IPS DF 4.7 (cell line): ENCODE results near the gene CYRIA.

Source experiments
- DNase-seq: peaks from one replicate; pipeline ENCODE4 v3.0.0-alpha.2; 2013; ENCODE audit warnings: low spot score; ENCODE audit errors: extremely low read depth

Gene CYRIA

DNA sequence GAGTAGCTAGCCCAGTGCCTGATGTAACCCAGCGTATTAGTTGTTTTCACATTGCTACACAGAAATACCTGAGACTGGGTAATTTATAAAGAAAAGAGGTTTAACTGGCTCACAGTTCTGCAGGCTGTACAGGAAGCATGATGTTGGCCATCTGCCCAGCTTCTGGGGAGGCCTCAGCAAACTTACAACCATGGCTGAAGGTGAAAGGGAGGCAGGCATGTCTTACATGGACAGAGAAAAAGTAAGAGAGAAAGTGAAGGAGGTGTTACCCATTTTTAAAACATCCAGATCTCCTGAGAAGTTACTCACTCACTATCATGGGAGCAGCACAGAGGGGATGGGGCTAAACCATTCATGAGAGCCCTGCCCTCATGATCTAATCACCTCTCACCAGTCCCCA is 6.1 kb upstream of the CYRIA start:
- no peak for DNase-seq

DNA sequence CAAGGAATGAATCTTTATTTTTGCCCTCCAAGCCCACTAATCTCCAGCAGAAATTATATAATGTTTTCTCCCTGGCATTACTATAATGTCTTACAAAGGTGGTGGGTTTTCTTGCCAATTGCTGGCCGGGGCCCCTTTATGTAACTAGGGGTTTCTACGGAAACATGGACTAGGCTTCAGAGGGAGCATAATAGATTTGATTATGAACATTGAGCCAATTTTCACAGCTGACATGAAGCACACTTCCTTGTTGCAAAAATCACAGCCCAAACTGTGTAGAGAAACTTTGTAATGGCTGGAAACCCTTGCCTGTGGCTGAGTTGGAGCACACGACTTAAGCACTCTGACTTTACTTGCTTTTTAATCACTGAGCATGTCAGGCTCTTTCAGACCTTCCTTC is 3.8 kb upstream of the CYRIA start:
- DNase-seq, result no peak

DNA sequence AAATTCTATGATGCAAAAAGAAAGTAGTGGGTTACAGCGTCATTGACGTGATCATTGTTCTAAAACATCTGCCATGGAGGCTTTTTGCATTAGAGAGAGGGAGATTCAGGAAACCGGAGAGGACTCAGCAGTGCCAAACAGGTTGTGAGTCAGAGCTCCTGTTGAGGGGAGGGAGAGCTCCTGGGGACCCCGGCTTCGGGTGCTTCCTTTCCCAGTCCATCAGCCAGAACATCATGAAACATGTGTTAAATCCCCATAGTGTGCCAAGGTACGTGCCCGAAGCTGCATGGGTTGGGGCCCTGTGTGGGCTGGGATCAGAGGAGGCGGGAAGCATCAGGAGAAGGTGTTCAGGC is 791 bp upstream of the CYRIA start:
- no peak for DNase-seq

DNA sequence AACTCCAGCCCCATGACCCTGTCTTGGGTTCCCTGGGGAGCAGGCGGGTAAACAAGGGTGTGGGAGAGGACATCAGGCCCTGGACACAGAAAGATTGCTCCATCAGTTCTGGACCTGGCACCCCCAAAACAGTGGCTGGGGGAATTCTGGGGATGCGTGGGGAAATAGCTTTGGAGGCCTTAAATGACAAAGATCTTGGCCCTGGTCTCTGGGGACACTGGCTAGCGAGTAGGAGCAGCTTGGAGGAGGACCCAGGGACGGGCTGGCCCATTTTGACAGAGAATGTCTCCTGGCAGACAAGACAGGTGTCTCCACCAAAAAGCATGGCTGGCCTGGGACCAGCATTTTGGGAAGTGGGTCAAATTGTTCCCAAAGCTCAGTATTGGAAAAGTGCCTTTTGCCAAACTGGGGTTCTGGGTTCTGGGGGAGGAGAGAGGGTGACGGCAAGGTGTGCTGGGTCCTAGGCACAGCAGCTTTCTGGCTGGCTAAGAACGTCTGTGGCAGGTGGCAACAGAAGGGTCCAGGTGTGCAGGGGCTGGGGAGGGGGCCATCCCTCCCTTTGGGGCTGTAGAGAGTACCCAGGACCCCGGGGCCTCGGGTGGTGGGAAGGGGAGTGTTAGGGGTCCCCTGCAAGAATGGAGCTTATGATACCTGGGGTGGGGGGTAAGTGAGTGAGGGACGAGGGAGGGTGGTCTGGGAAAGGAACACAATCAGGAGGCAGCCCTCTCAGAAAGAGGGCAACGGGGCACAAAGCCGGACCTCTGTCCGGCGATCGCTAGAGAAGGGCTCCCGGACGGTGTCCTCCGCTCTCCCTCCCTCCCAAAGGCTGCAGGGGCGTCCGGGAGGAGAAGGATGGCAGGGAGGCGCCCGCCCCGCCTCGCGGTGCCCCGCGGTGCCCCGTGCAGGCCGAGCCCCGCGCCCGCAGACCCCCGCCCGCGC is 556 bp downstream of the CYRIA start:
- no peak for DNase-seq

DNA sequence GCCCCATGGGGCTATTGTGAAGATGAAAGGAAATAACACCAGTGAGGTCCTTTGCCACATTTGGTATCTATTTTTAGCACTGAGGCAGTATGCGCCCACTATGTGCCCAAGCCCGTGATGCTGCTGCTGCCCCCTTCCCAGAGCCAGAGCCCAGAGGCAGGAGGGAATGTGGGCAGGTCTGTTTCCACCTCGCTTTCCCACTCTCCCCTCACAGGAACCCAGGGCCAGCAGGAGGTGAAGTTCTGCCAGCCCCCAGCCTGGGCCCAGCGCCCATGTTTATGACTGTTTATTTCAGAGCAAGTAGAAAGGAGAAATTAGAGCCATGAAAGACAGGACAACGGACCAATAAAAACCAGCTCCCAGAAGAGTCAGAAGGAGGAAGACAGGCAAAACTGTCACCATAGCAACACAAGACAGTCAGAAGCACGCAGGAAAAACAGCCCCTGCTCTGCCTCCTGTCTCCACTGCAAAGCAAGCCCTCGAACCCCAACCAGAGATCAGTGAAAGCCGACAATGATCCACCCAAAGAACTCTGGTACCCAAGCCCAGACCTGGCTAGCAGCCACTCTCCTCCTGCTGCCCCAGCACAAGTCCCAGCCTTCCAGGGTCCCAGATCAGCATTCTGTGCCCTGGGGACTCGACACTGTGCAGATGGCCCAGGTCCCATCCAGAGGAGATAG is 1.4 kb downstream of the CYRIA start:
- no peak for DNase-seq

DNA sequence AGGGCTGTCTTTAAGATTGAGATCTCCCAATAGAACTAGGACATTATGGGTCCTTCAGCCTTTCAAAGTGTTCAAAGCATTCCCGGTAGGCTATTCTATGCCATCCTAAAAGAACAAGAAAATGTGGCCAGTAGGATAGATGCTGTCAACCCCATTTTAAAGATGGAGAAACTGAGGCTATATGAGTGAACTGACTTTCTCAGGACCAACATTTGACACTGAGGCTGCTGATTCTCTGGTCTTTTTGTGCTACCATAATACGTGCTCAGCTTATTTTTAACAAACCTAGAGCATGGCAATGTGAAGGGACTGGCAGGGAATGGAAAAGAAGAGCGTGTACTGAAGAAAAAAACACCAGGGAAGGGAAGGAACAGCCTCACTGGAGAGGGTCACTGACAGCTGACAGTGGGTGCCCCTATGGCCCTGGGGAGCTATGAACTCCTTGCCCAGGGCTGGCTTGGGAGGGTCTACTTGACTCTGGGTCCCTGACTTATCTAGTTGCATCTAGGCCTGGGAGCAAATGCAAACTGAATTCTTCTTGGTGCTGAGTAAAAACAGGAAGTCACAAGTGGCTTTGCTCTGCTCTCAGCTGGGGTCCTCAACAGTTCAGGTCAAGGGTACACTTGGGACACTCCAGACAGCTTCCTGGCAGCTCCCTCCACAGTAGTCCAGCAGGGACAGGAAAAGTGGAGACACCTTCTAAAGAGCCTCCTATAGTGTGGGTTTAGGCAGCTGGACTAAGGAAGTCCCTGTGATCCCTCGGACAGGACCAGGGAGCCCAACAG is 2.3 kb downstream of the CYRIA start:
- no peak for DNase-seq

DNA sequence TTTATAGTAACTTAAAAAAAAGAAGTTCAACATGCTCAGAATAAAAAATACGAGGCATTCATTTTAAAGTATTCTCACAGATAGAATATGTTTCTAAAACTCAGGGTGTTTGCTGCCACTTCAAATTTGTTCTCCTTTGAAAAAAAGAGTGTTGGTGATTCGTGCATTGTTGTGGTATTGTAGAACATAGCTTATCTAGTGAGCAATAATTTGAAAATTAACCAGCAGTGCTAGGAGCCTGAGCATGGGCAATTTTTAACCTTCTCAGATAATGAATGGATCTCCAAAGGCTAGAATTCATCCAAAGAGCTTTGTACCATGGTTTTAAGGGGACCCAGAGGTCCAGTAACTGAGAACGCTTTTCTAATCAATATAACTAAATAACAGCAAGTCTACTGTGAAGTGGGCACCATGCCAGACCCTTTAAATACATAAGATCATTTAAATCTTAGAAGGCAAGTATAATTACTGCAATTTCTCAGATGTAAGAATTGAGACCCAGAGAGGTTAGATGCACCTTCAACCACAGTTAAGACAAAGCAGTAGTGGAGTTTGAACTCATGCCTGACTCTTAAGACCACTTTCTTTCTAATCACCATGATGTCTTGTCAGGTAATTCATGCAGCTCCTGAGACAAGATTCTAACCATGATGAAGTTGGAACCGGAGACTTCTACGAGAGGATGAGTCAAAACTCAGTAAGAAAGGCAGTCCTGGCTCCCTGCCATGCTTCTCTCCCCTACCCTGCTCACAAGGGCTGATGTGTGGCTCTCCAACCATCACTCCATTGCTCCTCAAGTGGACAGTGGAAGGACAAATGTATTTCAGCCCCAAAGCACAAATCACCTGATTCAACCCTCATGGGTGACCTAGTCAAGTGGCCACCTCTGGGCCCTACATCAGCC is 3.4 kb downstream of the CYRIA start:
- no peak for DNase-seq

DNA sequence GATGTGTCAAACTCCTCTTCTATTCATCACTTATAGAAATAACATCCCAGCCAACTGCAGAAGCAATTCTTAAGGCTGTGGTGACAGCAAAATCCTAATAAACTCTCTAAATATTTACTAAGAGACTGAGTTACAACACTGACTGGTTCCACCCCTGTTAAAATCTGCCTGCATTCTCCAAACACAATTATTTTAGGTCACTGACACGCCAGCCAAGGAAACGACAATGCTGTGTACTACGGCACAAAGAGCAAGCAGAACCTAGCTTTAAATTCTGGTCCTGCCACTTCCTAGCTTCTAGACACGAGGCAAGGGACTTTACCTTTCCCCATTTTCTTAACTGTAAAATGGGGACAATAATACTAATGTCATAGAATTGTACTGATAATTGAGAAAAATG is 4.1 kb downstream of the CYRIA start:
- no peak for DNase-seq

DNA sequence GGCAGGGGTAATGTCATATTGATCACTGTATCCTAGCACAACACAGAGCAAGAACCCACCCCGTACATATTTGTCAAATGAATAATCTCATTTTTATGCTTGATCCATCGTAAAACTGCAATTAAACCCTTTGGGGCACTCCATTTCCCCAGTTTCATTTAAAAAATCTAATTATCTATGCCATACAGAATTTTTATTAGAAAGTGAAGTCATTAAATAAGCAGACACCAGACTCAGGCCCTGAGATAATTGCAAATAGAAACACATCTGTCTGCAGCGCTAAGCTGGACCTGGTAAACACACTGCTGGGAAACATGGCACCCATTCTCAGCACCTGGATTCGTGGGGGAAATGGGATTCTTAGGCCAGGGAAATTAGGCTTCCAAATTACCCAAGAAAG is 5.1 kb downstream of the CYRIA start:
- DNase-seq, result no peak

DNA sequence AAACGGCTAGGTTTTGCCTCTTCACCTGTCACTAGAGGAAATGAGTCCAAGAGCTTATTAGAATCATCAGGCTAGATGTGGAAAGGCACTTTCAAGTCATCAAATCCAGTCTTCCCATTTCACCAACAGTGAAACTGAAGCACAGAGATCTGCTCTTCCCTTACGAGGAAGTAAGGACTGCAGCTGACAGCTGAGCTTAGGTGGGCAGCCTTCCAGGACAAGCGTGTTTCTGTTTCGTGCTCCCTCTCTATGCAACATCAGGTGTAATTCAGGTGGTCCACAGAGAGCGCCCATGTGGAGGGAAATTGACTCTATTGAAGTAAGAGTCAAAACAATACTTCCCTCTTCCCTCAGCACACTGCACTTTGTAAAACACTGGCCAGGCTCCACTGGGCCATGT is 5.5 kb downstream of the CYRIA start:
- no peak for DNase-seq

DNA sequence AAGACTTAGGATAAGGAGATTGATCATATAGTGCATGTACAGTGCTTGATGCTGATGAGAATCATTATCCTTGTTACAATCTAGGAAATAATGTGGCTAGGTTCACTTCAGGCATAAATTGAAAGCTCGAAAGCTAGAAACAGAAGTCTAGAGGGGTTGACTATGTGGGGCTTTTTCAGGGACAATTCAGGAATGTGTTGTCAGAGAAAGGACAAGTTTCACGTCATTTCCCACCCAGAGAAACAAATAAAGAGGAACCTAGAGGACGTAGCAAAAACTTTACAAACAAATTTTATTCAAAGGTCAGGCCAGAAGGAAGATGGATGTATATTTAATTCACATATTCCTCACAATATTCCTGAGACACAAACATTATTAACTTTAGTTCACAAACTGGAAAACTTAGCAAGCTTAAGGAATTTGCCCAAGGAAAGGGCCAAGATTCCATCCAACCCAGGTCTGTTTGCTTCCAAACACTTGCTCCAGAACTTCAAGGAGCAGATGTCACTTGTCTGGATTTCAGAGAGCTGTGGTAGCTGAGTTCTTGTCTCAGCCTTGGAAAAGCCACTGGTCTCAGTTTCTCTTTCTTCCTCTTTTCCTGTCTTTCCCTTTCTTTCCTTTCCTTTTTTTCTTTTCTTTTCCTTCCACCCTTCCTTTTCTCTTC is 7.4 kb downstream of the CYRIA start:
- no peak for DNase-seq

DNA sequence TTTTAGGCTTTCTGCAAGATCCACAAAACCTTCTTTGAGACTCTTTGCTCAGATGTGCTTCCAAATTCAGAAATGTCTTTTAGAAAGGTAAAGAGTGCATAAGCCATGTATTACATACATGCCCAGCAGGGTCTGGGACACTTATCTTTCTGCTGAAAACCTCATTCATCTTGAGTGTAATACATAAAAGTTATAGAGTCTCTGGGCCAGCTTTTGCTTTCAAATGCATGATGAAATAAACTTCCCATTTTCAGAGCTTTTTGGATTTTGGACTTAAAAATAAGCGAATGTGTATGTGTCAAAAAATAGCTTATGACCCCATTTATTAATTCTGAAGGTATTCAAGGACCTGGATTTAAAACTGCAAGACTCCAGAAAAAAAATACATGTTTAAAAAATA is 8.0 kb downstream of the CYRIA start:
- DNase-seq, result no peak

DNA sequence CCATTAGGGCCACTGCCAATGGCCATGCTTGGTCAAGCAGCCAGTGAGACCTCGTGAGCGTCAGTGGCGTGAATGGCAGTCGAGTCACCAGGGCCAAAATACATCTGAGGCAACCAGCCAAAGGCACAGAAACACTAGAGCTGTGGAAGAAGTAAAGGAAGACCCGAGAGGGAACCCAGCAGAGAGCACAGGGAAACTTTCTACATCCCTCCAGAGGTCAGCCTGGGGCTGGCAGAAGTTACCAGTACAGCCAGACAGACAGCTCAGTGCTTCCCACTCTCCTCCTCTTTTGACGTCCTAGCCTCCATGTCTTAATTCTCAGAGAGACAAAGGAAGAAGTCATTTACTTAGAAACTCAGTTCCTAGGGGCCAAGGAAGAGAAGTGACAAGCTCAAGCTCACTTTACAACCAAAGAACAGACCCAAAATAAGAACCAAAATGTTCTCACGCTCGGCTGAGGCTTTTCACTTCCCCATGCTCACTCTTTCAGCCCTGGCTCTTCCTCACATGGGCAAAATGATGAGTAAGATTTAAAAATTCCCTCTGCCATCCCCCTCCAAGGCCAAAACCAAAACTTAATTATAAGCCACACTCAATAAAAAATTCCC is 8.7 kb downstream of the CYRIA start:
- DNase-seq, result no peak

DNA sequence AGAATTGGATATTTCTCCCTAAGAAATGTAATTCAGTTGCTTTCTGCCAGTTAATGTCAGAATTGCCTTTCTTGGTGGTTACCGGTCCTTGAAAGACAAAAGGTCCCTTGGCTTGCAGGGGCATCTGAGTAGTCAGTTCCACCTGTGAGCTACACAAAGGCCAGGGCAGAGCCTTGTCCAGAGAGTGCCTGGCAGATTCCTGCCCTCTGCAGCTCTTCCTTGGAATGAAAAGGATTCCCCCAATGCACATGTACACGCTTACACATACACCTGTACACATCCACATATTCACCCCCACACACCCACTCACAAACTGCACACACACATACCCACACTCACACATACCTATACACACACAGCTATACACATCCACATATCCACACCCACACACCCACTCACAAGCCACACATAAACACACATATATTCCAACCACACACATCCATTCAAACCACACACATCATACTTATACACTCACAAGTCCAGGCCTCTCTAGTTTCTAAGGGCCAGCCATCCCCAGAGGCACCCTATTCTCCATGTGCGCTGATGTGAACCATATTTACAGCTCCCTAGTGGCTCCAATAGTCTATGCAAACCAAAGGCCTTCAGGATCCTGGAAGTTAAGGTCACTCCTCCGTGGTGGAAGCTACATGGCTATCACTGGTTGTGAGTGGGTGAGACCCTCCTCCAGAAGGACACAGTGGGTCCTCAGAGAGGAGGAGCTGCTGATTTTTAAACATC is 9.6 kb downstream of the CYRIA start:
- no peak for DNase-seq

DNA sequence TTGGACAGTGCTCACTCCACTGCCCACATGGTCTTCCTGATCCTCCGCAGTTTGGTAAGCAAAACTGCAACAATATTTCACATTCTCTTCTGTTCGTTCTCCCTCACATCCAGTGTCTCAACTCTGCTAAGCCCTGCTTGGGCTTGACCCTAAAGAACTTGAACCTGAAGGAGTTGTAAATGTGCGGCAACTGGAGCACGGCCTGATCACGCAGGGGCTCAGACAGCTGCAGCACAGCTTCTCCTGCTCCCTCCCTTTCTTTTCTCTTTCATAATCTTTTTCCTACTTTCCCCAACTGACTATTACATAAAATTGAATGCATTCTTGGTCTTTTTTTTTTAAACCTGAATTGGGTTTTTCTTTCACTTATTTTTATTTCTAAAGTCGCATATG is 10.2 kb downstream of the CYRIA start:
- no peak for DNase-seq

DNA sequence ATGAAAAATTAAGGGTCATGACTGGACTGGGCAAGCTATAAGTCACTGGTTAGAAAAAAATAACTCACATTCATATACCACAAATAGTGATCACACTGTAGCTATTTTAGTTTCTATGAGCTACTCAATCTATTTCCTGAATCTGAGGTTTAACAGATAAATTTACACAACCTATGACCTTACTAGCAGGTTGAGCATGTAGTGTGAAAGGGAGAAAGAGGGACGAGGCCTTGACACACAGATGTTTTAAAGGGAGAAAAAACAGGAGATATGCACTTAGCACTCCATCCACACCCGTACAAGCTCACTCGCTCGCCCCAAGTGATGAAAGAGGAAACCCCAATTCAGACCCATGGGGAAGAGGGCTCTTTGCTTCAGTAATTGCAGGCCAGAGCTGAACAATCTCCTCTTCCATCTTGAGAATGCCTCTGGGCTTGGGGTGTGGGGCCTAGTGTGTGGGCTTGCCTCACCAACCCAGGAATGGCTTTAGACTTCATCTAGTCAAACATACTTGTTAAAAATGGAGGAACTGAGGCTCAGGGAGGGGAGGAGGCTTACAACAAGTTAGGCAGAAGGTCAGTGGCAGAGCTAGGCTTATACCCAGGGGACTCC is 10.7 kb downstream of the CYRIA start:
- DNase-seq, result no peak

DNA sequence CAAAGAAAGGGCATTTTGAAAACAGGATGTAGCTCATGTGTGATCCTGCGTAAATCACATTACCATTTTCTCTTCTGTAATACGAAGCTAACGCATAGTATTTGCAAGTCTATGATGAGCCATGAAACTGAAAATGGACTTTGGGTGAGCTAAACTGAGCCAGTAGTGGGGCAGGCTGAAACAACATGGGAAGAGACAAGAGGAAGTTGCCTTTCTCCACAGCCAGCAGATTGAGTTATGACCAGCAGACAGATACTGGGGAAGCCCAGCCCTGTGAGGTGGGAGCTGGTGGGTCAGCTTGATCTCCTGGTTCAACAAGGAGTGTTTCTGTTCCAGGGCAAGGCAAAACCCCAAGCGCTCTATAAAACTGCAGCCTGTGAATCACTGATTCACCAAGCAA is 11.8 kb downstream of the CYRIA start:
- no peak for DNase-seq

DNA sequence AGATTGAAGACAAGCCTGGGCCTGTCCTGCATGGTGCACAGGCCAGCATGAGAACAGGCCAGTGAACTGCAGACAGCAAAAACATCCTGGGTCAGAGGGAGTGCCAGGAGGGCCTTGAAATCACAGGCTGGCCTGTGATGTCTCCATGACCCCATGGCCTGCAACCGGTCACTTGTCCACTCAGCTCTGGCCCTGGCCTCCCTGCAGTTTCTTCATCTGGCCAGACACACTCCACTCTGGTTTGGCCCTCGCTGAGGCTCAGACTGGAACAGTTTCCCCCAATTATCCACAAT is 12.6 kb downstream of the CYRIA start:
- no peak for DNase-seq
